ENCODE results near the gene UBE2D2.
"Not testable (repeated sequence)": the region's sequence is repeated elsewhere in the genome, so short reads cannot be mapped to it uniquely, and the experiment has no call there.

UBE2D2 gene

DNA sequence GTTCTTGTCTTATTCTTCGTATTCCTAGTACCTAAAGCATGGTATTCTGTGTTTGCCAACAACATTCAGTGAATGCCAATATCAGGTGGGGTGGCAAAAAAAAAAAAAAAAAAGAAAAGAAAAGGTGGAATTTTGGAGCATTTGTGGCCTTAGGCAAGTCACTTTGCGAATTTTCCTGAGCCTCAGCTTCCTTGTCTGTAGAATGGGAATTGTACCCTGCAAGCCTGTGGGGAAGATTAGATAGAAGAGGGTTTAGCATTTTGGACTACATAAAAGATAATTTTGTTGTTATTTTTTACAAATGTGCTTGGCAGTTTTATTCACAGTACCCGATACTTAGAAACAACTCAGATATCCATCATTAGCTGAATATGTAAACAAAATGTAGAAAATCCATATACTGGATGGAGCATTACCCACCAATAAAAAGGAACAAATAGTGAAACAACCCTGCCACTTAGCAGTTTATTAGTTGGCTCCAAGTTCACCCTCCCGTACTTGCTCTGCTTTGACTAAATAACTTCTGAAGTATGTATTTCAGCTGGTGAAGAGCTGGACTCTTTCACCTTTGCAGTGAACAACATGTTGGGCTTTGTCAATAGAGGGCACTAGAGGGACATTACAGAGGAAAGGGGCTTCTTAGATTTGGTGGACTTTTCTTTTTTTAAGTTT is 13.6 kb downstream of the UBE2D2 start:
- DNase-seq (ENCODE audit: extremely low spot score): peak; percentile 53
- ChIA-PET CTCF (interaction anchor here (0.5 to 2.4 kb wide), 10 partner anchors 10 to 111 kb away, joined by 3 to 15 read pairs (median 4); partner anchors contain the start of gene UBE2D2), POLR2A (interaction anchor here (1.4 to 2.4 kb wide), 2 partner anchors 11 to 14 kb away, joined by 9 read pairs; partner anchors contain the start of gene UBE2D2)
- no peak for TF ChIP-seq ELF4 (IDR thresholded peaks at IDR 0.05)
- no peak for TF ChIP-seq SP1 (IDR thresholded peaks at IDR 0.05)
- TF ChIP-seq FOXA1 (IDR thresholded peaks at IDR 0.05): no peak
- TF ChIP-seq ARNT (IDR thresholded peaks at IDR 0.05): no peak
- TF ChIP-seq LEF1 (IDR thresholded peaks at IDR 0.05; ENCODE audit: borderline replicate concordance): no peak
- TF ChIP-seq FOXM1 (IDR thresholded peaks at IDR 0.05; ENCODE audit: borderline replicate concordance): no peak

DNA sequence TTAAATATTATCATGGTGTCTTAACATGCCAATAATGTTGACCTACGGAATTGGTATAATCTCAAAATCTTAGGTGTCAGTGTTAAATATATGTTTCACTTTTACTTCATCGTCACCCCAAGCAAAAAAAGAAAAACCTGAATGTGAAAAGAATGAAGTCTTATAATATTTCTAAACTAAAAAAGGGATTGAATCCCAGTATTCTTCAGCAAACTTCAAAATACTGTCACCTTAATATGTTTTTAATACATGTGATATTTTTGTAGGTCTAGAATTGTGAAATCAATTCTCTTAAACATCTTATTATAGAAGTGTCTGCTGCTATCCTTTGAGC is 14.1 kb downstream of the UBE2D2 start:
- TF ChIP-seq ARNT (IDR thresholded peaks at IDR 0.05) (no peak), BHLHE40 (IDR thresholded peaks at IDR 0.05; ENCODE audit: borderline replicate concordance) (no peak), FOXK2 (IDR thresholded peaks at IDR 0.05) (no peak), FOXM1 (IDR thresholded peaks at IDR 0.05; ENCODE audit: borderline replicate concordance) (no peak), SP1 (IDR thresholded peaks at IDR 0.05) (no peak), L3MBTL2 (conservative IDR thresholded peaks at IDR 0.05) (no peak), HDGF (IDR thresholded peaks at IDR 0.05; ENCODE audit: borderline replicate concordance) (no peak), FOXA1 (IDR thresholded peaks at IDR 0.05) (no peak)
- TF ChIP-seq, protein P1, sequence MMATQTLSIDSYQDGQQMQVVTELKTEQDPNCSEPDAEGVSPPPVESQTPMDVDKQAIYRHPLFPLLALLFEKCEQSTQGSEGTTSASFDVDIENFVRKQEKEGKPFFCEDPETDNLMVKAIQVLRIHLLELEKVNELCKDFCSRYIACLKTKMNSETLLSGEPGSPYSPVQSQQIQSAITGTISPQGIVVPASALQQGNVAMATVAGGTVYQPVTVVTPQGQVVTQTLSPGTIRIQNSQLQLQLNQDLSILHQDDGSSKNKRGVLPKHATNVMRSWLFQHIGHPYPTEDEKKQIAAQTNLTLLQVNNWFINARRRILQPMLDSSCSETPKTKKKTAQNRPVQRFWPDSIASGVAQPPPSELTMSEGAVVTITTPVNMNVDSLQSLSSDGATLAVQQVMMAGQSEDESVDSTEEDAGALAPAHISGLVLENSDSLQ (IDR thresholded peaks at IDR 0.05): no peak

DNA sequence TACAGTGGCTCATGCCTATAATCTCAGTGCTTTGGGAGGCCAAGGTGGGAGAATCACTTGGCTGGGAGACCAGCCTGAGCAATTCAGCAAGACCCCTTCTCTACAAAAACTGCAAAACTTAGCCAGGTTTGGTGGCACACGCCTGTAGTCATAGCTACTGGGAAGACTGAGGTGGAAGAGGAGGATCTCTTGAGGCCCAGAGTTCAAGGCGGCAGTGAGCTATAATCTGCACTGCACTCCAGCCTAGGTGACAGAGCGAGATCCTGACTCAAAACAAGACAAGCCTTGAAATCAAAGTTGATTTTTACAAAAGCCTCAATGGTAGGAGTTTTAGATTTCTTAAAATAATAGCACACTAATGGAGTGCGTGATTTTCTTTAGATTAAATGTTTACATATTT is 14.6 kb downstream of the UBE2D2 start:
- ChIA-PET CTCF (interaction anchor here (1.6 to 2.4 kb wide), 2 partner anchors 11 to 13 kb away, joined by 8 to 15 read pairs; no protein-coding TSS in a partner anchor), POLR2A (interaction anchor here (2.4 kb wide), 1 partner anchor 12 kb away, joined by 9 read pairs; no protein-coding TSS in a partner anchor)
- no peak for DNase-seq (ENCODE audit: extremely low spot score)
- no peak for TF ChIP-seq FOXM1 (IDR thresholded peaks at IDR 0.05; ENCODE audit: borderline replicate concordance)
- no peak for TF ChIP-seq LEF1 (IDR thresholded peaks at IDR 0.05; ENCODE audit: borderline replicate concordance)
- no peak for TF ChIP-seq HDGF (IDR thresholded peaks at IDR 0.05; ENCODE audit: borderline replicate concordance)
- no peak for TF ChIP-seq SUZ12 (IDR thresholded peaks at IDR 0.05)
- no peak for TF ChIP-seq ZNF384 (IDR thresholded peaks at IDR 0.05)
- TF ChIP-seq ARNT (IDR thresholded peaks at IDR 0.05): no peak
- TF ChIP-seq FOXK2 (IDR thresholded peaks at IDR 0.05): no peak
- no peak for TF ChIP-seq TARDBP (IDR thresholded peaks at IDR 0.05)
- no peak for TF ChIP-seq SP1 (IDR thresholded peaks at IDR 0.05)
- TF ChIP-seq NFRKB (IDR thresholded peaks at IDR 0.05): no peak
- TF ChIP-seq ELF4 (IDR thresholded peaks at IDR 0.05): no peak
- TF ChIP-seq, protein P1 (IDR thresholded peaks at IDR 0.05): no peak

More for the DNA sequence above, 14.1 kb downstream of the UBE2D2 start:
- CTCF ChIA-PET: interaction anchor here (0.8 to 2.4 kb wide), 8 partner anchors 10 to 79 kb away, joined by 3 to 15 read pairs (median 4); no protein-coding TSS in a partner anchor
- no peak for DNase-seq (ENCODE audit: extremely low spot score)
- POLR2A ChIA-PET: interaction anchor here (1.4 to 2.4 kb wide), 2 partner anchors 12 to 14 kb away, joined by 9 read pairs; partner anchors contain the start of gene UBE2D2

DNA sequence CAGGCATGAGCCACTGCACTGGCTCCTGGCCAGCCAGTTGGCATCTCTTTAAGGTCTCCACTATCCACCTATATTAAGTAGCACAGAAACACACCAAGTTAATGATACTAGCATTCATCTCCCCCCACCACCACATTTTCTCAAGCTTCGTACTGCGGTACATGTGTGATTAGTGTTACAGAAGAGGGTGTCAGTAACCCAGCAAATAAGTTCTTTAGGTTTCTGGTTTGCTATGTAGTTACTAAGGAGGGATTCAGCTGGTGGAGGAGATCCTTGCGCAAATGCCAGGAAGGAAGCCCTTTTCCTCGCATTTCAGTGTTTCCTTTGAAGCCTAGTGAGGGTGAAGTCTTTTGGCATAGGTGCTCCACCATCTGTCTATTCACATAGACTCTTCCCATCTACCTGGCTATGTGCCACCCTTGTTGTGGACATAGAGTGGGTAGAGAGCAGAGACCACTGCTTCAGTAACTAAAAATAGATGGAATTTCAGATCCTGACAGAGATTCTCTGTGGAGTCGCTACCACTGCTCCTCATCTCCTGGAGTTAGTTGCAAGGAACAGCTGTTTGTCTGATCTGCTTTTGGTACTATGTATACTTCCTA is 16.7 kb downstream of the UBE2D2 start:
- TF ChIP-seq FOXK2 (IDR thresholded peaks at IDR 0.05) (no peak), BHLHE40 (IDR thresholded peaks at IDR 0.05; ENCODE audit: borderline replicate concordance) (no peak), SP1 (IDR thresholded peaks at IDR 0.05) (no peak), CTBP1 (IDR thresholded peaks at IDR 0.05; ENCODE audit: borderline replicate concordance) (no peak), NFRKB (IDR thresholded peaks at IDR 0.05) (no peak), ARNT (IDR thresholded peaks at IDR 0.05) (no peak), FOXM1 (IDR thresholded peaks at IDR 0.05; ENCODE audit: borderline replicate concordance) (no peak), TARDBP (IDR thresholded peaks at IDR 0.05) (no peak), SUZ12 (IDR thresholded peaks at IDR 0.05) (no peak), ELF4 (IDR thresholded peaks at IDR 0.05) (no peak), ZNF384 (IDR thresholded peaks at IDR 0.05) (no peak), FOXA1 (IDR thresholded peaks at IDR 0.05) (no peak), HDGF (IDR thresholded peaks at IDR 0.05; ENCODE audit: borderline replicate concordance) (no peak), L3MBTL2 (conservative IDR thresholded peaks at IDR 0.05) (no peak), LEF1 (IDR thresholded peaks at IDR 0.05; ENCODE audit: borderline replicate concordance) (no peak)
- TF ChIP-seq, protein P1 (IDR thresholded peaks at IDR 0.05): no peak
- ChIA-PET POLR2A (no interaction called here), CTCF (no interaction called here)
- no peak for DNase-seq (ENCODE audit: extremely low spot score)

DNA sequence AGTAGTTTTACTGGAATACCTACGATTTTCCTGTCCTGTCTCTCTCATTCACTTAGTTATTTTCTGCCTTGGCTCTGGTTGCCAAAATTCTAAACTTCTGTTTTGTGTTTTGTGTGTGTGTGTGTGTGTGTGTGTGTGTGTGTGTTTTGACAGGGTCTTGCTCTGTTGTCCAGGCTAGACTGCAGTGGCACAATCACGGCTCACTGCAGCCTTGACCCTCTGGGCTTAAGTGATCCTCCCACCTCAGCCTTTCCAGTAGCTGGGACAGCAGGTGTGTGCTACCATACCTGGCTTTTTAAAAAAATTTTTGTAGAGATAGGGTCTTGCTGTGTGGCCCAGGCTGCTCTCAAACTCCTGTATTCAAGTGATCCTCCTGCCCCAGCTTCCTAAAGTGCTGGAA is 17.2 kb downstream of the UBE2D2 start:
- DNase-seq (ENCODE audit: extremely low spot score): no peak
- ChIA-PET CTCF (no interaction called here), POLR2A (no interaction called here)
- TF ChIP-seq TARDBP (IDR thresholded peaks at IDR 0.05) (no peak), ELF4 (IDR thresholded peaks at IDR 0.05) (no peak), CTBP1 (IDR thresholded peaks at IDR 0.05; ENCODE audit: borderline replicate concordance) (no peak), L3MBTL2 (conservative IDR thresholded peaks at IDR 0.05) (no peak), FOXK2 (IDR thresholded peaks at IDR 0.05) (no peak)
- TF ChIP-seq, protein P1 (IDR thresholded peaks at IDR 0.05): no peak

DNA sequence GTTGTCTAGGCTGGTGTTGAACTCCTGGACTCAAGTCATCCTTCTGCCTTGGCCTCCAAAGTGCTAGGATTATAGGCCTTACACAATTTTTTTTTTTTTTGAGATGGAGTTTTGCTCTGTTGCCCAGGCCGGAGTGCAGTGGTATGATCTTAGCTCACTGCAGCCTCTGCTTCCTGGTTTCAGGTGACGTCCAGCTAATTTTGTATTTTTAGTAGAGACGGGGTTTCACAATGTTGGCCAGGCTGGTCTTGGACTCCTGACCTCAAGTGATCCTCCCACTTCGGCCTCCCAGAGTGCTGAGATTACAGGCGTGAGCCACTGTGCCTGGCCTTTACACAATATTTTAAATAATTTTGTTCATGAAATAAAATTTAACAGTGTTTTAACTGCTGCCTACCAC is 21.0 kb downstream of the UBE2D2 start:
- POLR2A ChIA-PET; DNase-seq (ENCODE audit: extremely low spot score); CTCF ChIA-PET: not testable (repeated sequence)

Data from HEK293T (cell line).